ACC112 (cell line): ENCODE measurements around the gene MAP4K4.
A peak's percentile ranks its signal among the peaks of the same experiment; 100 is the strongest.

Experiments
- H2AFZ ChIP-seq: fragments of 200-600 bp; sonication (generic); one replicate; pipeline ENCODE4 v1.6.0; 2017; ENCODE audit warnings: antibody characterized with exemption, low read length; ENCODE audit not compliant: unreplicated experiment
- H3K27ac ChIP-seq: fragments of 200-600 bp; sonication (generic); 2 replicates; pipeline ENCODE4 v1.5.1; 2014; ENCODE audit warnings: low read depth, mild to moderate bottlenecking, antibody characterized with exemption, low read length, moderate library complexity
- H3K27me3 ChIP-seq: fragments of 200-600 bp; sonication (generic); 2 replicates; pipeline ENCODE4 v1.6.1; 2014; ENCODE audit warnings: mild to moderate bottlenecking, antibody characterized with exemption, low read length, moderate library complexity, mixed read lengths; ENCODE audit not compliant: insufficient read depth
- H3K36me3 ChIP-seq: fragments of 200-600 bp; sonication (generic); 2 replicates; pipeline ENCODE4 v1.6.1; 2016; ENCODE audit warnings: mild to moderate bottlenecking, antibody characterized with exemption, low read length, moderate library complexity, mixed read lengths; ENCODE audit not compliant: insufficient read depth
- H3K4me1 ChIP-seq: fragments of 200-600 bp; sonication (generic); one replicate; pipeline ENCODE4 v1.6.1; 2016; ENCODE audit warnings: low read length, mixed read lengths; ENCODE audit not compliant: insufficient read depth, unreplicated experiment, control insufficient read depth
- H3K4me3 ChIP-seq: fragments of 200-600 bp; sonication (generic); 2 replicates; pipeline ENCODE4 v1.5.1; 2014; ENCODE audit warnings: mild to moderate bottlenecking, low read depth, low read length
- H3K79me2 ChIP-seq: fragments of 200-600 bp; sonication (generic); one replicate; pipeline ENCODE4 v1.6.0; 2016; ENCODE audit warnings: low read length; ENCODE audit not compliant: control insufficient read depth, unreplicated experiment, insufficient read depth

MAP4K4 gene

DNA sequence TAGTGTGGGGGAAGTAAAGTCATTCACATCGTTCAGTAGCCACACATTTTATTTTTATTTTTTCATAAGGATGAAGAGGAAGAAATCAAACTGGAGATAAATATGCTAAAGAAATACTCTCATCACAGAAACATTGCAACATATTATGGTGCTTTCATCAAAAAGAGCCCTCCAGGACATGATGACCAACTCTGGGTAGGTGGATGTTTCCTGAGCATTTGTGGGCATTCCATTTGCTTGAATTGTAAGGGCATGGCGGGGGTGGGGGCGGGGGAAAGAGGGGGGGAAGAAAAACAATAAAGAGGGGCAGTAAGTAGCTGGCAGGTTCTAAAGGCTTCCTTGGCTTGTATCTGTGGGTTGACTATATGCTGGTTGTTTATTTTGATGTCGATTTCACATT, 126.4 kb downstream of the MAP4K4 start:
- peak overlapping the region; percentile 54 for H3K4me3 ChIP-seq
- H2AFZ ChIP-seq: no peak overlapping the region
- peaks cover 24% of the 10 kb centered on the region for H3K36me3 ChIP-seq
- H3K27ac ChIP-seq: peak overlapping the region; percentile 92
- no peaks in the 10 kb centered on the region for H3K27me3 ChIP-seq
- peaks cover 88% of the 10 kb centered on the region for H3K79me2 ChIP-seq
- H3K4me1 ChIP-seq: peaks cover 95% of the 10 kb centered on the region

DNA sequence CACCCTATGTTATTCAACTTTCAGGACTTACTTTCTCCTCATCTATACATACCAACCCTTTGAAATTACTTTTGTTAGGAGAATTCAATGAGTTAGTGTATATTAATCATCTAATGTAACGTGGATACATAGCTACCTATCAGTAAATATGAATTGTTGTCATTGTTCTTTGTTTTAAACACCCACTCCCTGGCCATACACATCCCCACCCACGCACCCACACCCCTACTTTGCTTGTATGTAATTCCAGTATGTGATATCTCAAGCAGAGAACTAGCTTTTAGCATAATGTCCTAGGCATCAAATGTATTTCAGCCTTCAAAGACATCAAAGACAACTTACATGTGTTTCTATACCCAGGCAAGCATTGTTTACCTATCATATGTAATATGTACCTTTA, 129.2 kb downstream of the MAP4K4 start:
- H3K27ac ChIP-seq: peak overlapping the region; percentile 92
- peaks cover 45% of the 10 kb centered on the region for H3K36me3 ChIP-seq
- H3K79me2 ChIP-seq: peaks cover 88% of the 10 kb centered on the region
- H2AFZ ChIP-seq: no peak overlapping the region
- H3K4me1 ChIP-seq: peaks cover 93% of the 10 kb centered on the region
- H3K4me3 ChIP-seq: peak overlapping the region; percentile 46; the same call in 1 of the 2 replicates
- H3K27me3 ChIP-seq: no peaks in the 10 kb centered on the region

- no peak overlapping the region for H2AFZ ChIP-seq
- H3K27ac ChIP-seq: peak overlapping the region; percentile 92
- peaks cover 48% of the 10 kb centered on the region for H3K36me3 ChIP-seq
- H3K4me1 ChIP-seq: peaks cover 88% of the 10 kb centered on the region
- peaks cover 83% of the 10 kb centered on the region for H3K79me2 ChIP-seq
- no peaks in the 10 kb centered on the region for H3K27me3 ChIP-seq
- H3K4me3 ChIP-seq: peak overlapping the region; percentile 46; the same call in 1 of the 2 replicates
Measured at GRCh38 chr2:101827246-101827645, 129.7 kb downstream of the MAP4K4 start.

- Histone ChIP-seq H3K4me1 (peaks cover 78% of the 10 kb centered on the region), H3K36me3 (peaks cover 53% of the 10 kb centered on the region), H3K27ac (peak overlapping the region; percentile 92), H2AFZ (no peak overlapping the region), H3K27me3 (no peaks in the 10 kb centered on the region), H3K79me2 (peaks cover 80% of the 10 kb centered on the region), H3K4me3 (peak overlapping the region; percentile 5; the same call in 1 of the 2 replicates)
Measured at GRCh38 chr2:101828257-101828656, 130.8 kb downstream of the MAP4K4 start.

- H3K79me2 ChIP-seq: peaks cover 75% of the 10 kb centered on the region
- H3K4me3 ChIP-seq: peak overlapping the region; percentile 5; the same call in 1 of the 2 replicates
- peak overlapping the region; percentile 92 for H3K27ac ChIP-seq
- H3K27me3 ChIP-seq: no peaks in the 10 kb centered on the region
- H2AFZ ChIP-seq: no peak overlapping the region
- H3K4me1 ChIP-seq: peaks cover 73% of the 10 kb centered on the region
- peaks cover 53% of the 10 kb centered on the region for H3K36me3 ChIP-seq
Measured at GRCh38 chr2:101828673-101829334, 131.3 kb downstream of the MAP4K4 start.

GRCh38 chr2:101829429-101829828, 131.9 kb downstream of the MAP4K4 start:
- Histone ChIP-seq H3K36me3 (peaks cover 53% of the 10 kb centered on the region), H3K27me3 (no peaks in the 10 kb centered on the region), H3K4me1 (peaks cover 69% of the 10 kb centered on the region), H2AFZ (no peak overlapping the region), H3K4me3 (no peak overlapping the region), H3K79me2 (peaks cover 74% of the 10 kb centered on the region), H3K27ac (peak overlapping the region; percentile 92)

GRCh38 chr2:101830146-101830545, 132.6 kb downstream of the MAP4K4 start:
- Histone ChIP-seq H3K36me3 (peaks cover 57% of the 10 kb centered on the region), H3K27me3 (no peaks in the 10 kb centered on the region), H3K79me2 (peaks cover 66% of the 10 kb centered on the region), H2AFZ (no peak overlapping the region), H3K4me1 (peaks cover 62% of the 10 kb centered on the region), H3K27ac (peak overlapping the region; percentile 92), H3K4me3 (no peak overlapping the region)

DNA sequence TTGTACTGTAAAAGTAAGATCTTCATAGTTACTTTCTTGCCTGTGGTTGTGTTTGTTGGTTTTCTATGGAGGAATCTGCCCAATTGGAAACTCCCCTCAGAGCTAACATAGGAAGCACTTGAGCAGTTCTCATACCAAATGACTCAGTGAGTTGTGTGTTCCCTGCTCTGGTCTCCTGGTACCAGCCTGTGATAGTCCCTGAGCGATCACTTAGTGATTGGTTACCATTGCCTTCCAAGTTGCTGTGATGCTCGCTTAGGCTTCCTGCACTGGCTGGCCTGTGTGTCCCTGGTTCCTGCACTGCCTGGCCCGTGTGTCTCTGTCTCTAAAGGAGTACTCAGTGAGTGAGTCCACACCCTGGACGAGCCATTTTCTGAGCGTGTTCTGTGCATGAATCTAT, 133.0 kb downstream of the MAP4K4 start:
- H3K4me3 ChIP-seq: no peak overlapping the region
- H3K36me3 ChIP-seq: peaks cover 58% of the 10 kb centered on the region
- peak overlapping the region; percentile 92 for H3K27ac ChIP-seq
- no peaks in the 10 kb centered on the region for H3K27me3 ChIP-seq
- no peak overlapping the region for H2AFZ ChIP-seq
- peaks cover 63% of the 10 kb centered on the region for H3K79me2 ChIP-seq
- peaks cover 58% of the 10 kb centered on the region for H3K4me1 ChIP-seq

DNA sequence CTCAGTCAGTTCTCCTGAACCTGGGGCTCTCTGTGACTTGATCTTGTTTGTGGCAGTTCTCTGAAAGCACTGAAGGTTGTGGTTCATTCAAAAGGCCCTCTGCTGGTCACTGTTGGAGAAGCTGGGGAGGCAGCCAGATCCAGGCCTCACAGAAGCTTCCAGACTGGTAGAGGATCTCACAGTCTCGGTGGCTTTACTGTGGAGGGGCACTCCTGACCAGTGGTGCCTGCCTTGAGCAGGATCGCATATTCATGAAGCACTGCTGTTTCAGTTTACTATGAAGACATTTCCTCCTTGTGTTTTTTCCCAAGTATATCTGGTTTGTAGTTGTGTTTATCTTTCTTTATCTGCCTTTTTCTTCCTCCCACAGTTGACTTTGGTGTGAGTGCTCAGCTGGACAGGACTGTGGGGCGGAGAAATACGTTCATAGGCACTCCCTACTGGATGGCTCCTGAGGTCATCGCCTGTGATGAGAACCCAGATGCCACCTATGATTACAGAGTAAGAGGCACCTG, 133.9 kb downstream of the MAP4K4 start:
- Histone ChIP-seq H2AFZ (no peak overlapping the region), H3K79me2 (peaks cover 57% of the 10 kb centered on the region), H3K27me3 (no peaks in the 10 kb centered on the region), H3K4me3 (no peak overlapping the region), H3K27ac (peak overlapping the region; percentile 92), H3K36me3 (peaks cover 60% of the 10 kb centered on the region), H3K4me1 (peaks cover 51% of the 10 kb centered on the region)

GRCh38 chr2:101832114-101832513, 134.6 kb downstream of the MAP4K4 start:
- no peak overlapping the region for H3K4me3 ChIP-seq
- no peak overlapping the region for H2AFZ ChIP-seq
- H3K4me1 ChIP-seq: peaks cover 44% of the 10 kb centered on the region
- peaks cover 53% of the 10 kb centered on the region for H3K36me3 ChIP-seq
- no peaks in the 10 kb centered on the region for H3K27me3 ChIP-seq
- no peak overlapping the region for H3K27ac ChIP-seq
- peaks cover 50% of the 10 kb centered on the region for H3K79me2 ChIP-seq

DNA sequence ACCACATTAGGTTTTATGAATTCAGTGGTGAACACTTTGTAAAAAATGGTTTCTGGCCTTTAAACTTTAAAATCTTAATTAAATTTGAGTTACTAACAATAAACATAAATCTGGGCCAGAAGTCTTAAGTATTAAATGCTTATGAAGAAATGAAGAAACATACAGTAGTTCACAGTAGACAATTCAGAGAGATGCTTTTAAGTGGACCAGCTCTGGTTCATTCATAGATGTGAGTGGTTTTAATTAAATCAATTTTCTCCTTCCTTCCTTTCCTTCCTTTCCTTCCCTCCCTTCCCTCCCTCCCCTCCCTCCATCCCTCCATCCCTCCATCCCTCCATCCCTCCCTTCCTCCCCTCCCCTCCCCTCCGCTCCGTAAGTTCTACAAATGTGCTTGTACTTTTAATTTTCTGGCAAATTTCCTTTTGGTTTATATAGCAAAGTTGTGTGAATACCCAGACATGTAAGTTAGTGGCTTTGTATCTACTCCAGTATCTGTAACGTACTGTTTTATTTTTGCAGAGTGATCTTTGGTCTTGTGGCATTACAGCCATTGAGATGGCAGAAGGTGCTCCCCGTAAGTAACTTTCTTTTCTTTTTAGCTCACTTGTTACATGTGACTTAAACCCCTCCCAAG, 136.5 kb downstream of the MAP4K4 start:
- H3K4me3 ChIP-seq: no peak overlapping the region
- H3K79me2 ChIP-seq: peaks cover 33% of the 10 kb centered on the region
- peaks cover 58% of the 10 kb centered on the region for H3K36me3 ChIP-seq
- H3K4me1 ChIP-seq: peaks cover 25% of the 10 kb centered on the region
- H3K27ac ChIP-seq: no peak overlapping the region
- H2AFZ ChIP-seq: no peak overlapping the region
- no peaks in the 10 kb centered on the region for H3K27me3 ChIP-seq
